Stimulated activated CD4-positive, alpha-beta T cell treated with anti-CD3 and anti-CD28 coated beads, TNF-alpha, amount 100 ng/mL, for 4 hours (primary cell): ENCODE measurements around the gene GYG2.
"Not testable (repeated sequence)": the region's sequence is repeated elsewhere in the genome, so short reads cannot be mapped to it uniquely, and the experiment has no call there.

Source experiments
- DNase-seq, 3 experiments: peaks; one replicate each; pipeline ENCODE4 v3.0.0-alpha.2; 2020; ENCODE audit warnings: low read depth in 3 of 3

Gene GYG2

GRCh38 chrX:2901367-2902036 is 72.8 kb downstream of the GYG2 start:
- no peak for DNase-seq

GRCh38 chrX:2902841-2903240 is 74.1 kb downstream of the GYG2 start:
- DNase-seq: no peak

GRCh38 chrX:2903366-2903765 is 74.6 kb downstream of the GYG2 start:
- no peak for DNase-seq

GRCh38 chrX:2907295-2907694 is 78.6 kb downstream of the GYG2 start:
- no peak for DNase-seq

- no peak for DNase-seq
Measured at GRCh38 chrX:2908125-2908685, 79.5 kb downstream of the GYG2 start.

- DNase-seq: no peak
Measured at GRCh38 chrX:2910109-2910508, 81.4 kb downstream of the GYG2 start.

GRCh38 chrX:2913118-2913517 is 84.4 kb downstream of the GYG2 start:
- no peak for DNase-seq

- DNase-seq: no peak
Measured at GRCh38 chrX:2917767-2918166, 89.0 kb downstream of the GYG2 start.

GRCh38 chrX:2921193-2921592 is 92.5 kb downstream of the GYG2 start:
- no peak for DNase-seq

- DNase-seq: no peak
Measured at GRCh38 chrX:2921750-2922149, 93.0 kb downstream of the GYG2 start.

GRCh38 chrX:2924151-2924550 is 95.4 kb downstream of the GYG2 start:
- no peak for DNase-seq

GRCh38 chrX:2926255-2926654 is 97.5 kb downstream of the GYG2 start:
- not testable (repeated sequence) for DNase-seq

- no peak for DNase-seq
Measured at GRCh38 chrX:2926664-2927275, 98.0 kb downstream of the GYG2 start.

- no peak for DNase-seq
Measured at GRCh38 chrX:2928191-2928582, 99.5 kb downstream of the GYG2 start.

- peak in 1 of 3 experiments; percentile 4 for DNase-seq
Measured at GRCh38 chrX:2928583-2929434, 100.1 kb downstream of the GYG2 start, which contains the start of gene ARSD. ARSD (minus strand) TSS chrX:2929339; CDS start chrX:2929275, 64 bp downstream.

GRCh38 chrX:2931155-2931554 is 102.4 kb downstream of the GYG2 start:
- DNase-seq: no peak

GRCh38 chrX:2931612-2932011 is 102.9 kb downstream of the GYG2 start:
- no peak for DNase-seq
